Ovary (tissue), 9 donors: ENCODE measurements around the gene PCDHGC5. TPM values are rescaled to one million over a fixed set of nuclear protein-coding genes. Genes with fewer than 3 reads are reported as not detected.

Experiments
- DNase-seq, 5 donors: peaks; one replicate each; pipeline ENCODE4 v3.0.0-alpha.2; 2019 to 2020
- H3K27ac ChIP-seq, 2 donors: fragments of 200-600 bp; one replicate each; pipeline versions ENCODE4 v1.5.1 to v1.8.0; 2019 to 2022
- H3K27me3 ChIP-seq: fragments of 200-600 bp; one replicate; pipeline ENCODE4 v1.8.0; 2022
- H3K36me3 ChIP-seq: fragments of 200-600 bp; sonication (generic); one replicate; pipeline ENCODE4 v1.5.1; 2019
- H3K4me1 ChIP-seq: one replicate; pipeline ENCODE4 v1.8.1; 2013; ENCODE audit warnings: mild to moderate bottlenecking, moderate library complexity; ENCODE audit not compliant: insufficient read depth
- H3K4me3 ChIP-seq: fragments of 200-600 bp; sonication (generic); one replicate; pipeline ENCODE4 v1.5.1; 2017
- H3K9me3 ChIP-seq, 2 donors: fragments of 200-600 bp in 1 of 2; sonication (generic) in 1 of 2; one replicate each; pipeline versions ENCODE4 v1.5.1 to v1.8.1; 2013 to 2019; ENCODE audit warnings: mild to moderate bottlenecking in 1 of 2, moderate library complexity in 1 of 2
- CTCF ChIP-seq, 3 donors: fragments of 450-650 bp in 2 of 3; fragments of 200-600 bp in 1 of 3; IDR thresholded peaks; one replicate each; pipeline versions ENCODE4 v1.5.1 to v1.8.0; 2016 to 2022; ENCODE audit warnings: antibody characterized with exemption in 3 of 3, mild to moderate bottlenecking in 1 of 3
- EP300 ChIP-seq: sonication (generic); formaldehyde crosslinking; IDR thresholded peaks from one replicate; pipeline ENCODE4 v1.6.1; 2017; ENCODE audit warnings: antibody characterized with exemption
- POLR2A ChIP-seq: fragments of 450-650 bp; IDR thresholded peaks from one replicate; pipeline ENCODE4 v1.6.1; 2017; ENCODE audit warnings: antibody characterized with exemption, mild to moderate bottlenecking, moderate library complexity
- WGBS, 3 donors: extraction: QIAGEN DNeasy Blood & Tissue Kit in 1 of 3; methylation state at CpG; one replicate each; pipeline versions ENCODE4 v1.1.5 to v1.1.7; 2013 to 2017; 5-methylcytosine and 5-hydroxymethylcytosine counted together
- intact Hi-C, 4 donors: fragments of 100-400 bp; cut with DNase I; formaldehyde crosslinking; loops; one replicate each; pipeline versions ENCODE4 v1.11.0 to v1.15.1; 2022 to 2023
- polyA plus RNA-seq, 2 donors: library from polyadenylated mRNA; stranded (reverse); fragments of 200-250 nt in 1 of 2; fragments of 350-450 nt in 1 of 2; fragmentation: Illumina TruSeq in 1 of 2; extraction: RNeasy Lipid Tissue Mini Kit (QIAGEN cat#74804) in 1 of 2; gene quantifications; one replicate each; pipeline ENCODE4 v1.2.3, GENCODE V29; 2013 to 2014
- total RNA-seq, 7 donors: library from RNA; depleted of rRNA in 2 of 7; stranded (reverse); fragments of >200 nt in 2 of 7; fragmentation: NEBNext Ultra II Directional in 3 of 7; extraction: Animal tissue kit (Norgen Biotek cat#: 25700) in 3 of 7; gene quantifications; one replicate each; pipeline versions ENCODE4 v1.1.0 to v1.2.4, GENCODE V29; 2016 to 2023
- donor health status: DM: no; HTN: no; CAD: no; lungs with moderate emphysema.
- donor health status: DM: no; HTN: no; CAD: no.
- donor health status: Bipolar disorder and iron deficiency.
- donor health status: DM: yes; HTN: yes; CAD: no.
- donor health status: DM: no; HTN: no; CAD: no.
- donor health status: DM: yes; HTN: yes; CAD: no.

Gene PCDHGC5
- total and polyA plus RNA-seq, 9 donors, result 0.19 to 3.5 (median 1.8) TPM

GRCh38 chr5:141491323-141492167 lies 2.7 kb downstream of the PCDHGC5 start:
- H3K4me1 ChIP-seq, result peaks cover 4% of the 10 kb centered on the region
- H3K4me3 ChIP-seq, result no peak overlapping the region
- H3K36me3 ChIP-seq, result no peaks in the 10 kb centered on the region
- 77 to 82% (median 80%) methylated on average over 62 to 66 of the region's 66 CpGs for WGBS, 3 donors
- no peaks in the 10 kb centered on the region for H3K27me3 ChIP-seq
- no peak overlapping the region for H3K27ac ChIP-seq
- intact Hi-C loops, result no loop called here
- TF ChIP-seq POLR2A, result no peak
- TF ChIP-seq CTCF (IDR thresholded peaks at IDR 0.05), result no peak
- TF ChIP-seq EP300, result no peak
- no peaks in the 10 kb centered on the region for H3K9me3 ChIP-seq
- DNase-seq, result no peak

GRCh38 chr5:141492168-141492885 lies 3.4 kb downstream of the PCDHGC5 start:
- Histone ChIP-seq H3K4me3 (no peak overlapping the region), H3K36me3 (no peaks in the 10 kb centered on the region), H3K27me3 (no peaks in the 10 kb centered on the region), H3K27ac (no peak overlapping the region), H3K4me1 (peaks cover 4% of the 10 kb centered on the region), H3K9me3 (no peaks in the 10 kb centered on the region)
- TF ChIP-seq POLR2A, result no peak
- DNase-seq, result no peak
- intact Hi-C loops, result no loop called here
- 82 to 86% (median 86%) methylated on average over 63 to 68 of the region's 68 CpGs for WGBS, 3 donors

- TF ChIP-seq EP300, result no peak
- no peak for TF ChIP-seq POLR2A
- TF ChIP-seq CTCF (IDR thresholded peaks at IDR 0.05), result no peak
- intact Hi-C loops, result no loop called here
- peak overlapping the region; percentile 21 to 38 for H3K27ac ChIP-seq
- no peaks in the 10 kb centered on the region for H3K36me3 ChIP-seq
- DNase-seq, result no peak
- 58 to 69% (median 65%) methylated on average over 10 of the region's 10 CpGs for WGBS, 3 donors
- H3K4me1 ChIP-seq, result peaks cover 4% of the 10 kb centered on the region
- H3K27me3 ChIP-seq, result no peaks in the 10 kb centered on the region
- H3K4me3 ChIP-seq, result no peak overlapping the region
- no peaks in the 10 kb centered on the region for H3K9me3 ChIP-seq
Measured at GRCh38 chr5:141493500-141494422, 4.9 kb downstream of the PCDHGC5 start.

DNA sequence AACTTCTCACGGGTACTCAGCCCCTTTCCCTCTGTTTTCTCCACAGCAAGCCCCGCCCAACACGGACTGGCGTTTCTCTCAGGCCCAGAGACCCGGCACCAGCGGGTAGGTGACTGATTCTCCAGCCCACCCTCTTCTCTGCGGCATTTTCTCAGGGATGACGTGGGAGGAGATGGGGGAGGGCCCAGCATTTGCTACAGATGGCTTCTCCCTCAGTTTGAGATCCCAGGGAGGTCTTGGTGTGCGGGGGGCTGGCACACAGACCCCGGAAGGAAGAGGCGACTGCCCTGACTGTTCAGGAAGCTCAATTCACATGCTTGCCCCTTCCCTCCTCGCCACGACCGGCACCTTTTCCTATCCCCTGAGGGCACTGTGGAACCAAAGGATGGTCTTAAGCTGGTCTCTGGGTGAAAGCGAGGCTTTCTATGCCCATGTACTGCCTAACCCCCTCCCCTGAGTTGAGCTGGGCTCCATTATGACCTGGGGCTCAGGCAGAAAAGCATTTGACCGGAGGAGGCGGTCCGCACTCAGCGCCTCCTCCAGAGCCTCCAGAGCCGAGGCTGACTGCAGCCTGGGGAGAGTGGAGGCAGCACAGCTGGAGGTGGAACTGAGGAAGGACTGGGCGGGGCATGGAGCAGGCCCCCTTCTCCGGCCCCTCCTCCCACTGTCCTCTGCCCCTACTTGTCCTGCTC lies 6.0 kb downstream of the PCDHGC5 start:
- intact Hi-C loops, result no loop called here
- Histone ChIP-seq H3K4me1 (peaks cover 4% of the 10 kb centered on the region), H3K27me3 (no peaks in the 10 kb centered on the region), H3K9me3 (no peaks in the 10 kb centered on the region), H3K36me3 (no peaks in the 10 kb centered on the region), H3K4me3 (no peak overlapping the region), H3K27ac (peak overlapping the region in 1 of 2 donors; percentile 51)
- TF ChIP-seq EP300 (no peak), POLR2A (no peak), CTCF (IDR thresholded peaks at IDR 0.05) (no peak)
- 36 to 55% (median 48%) methylated on average over 22 of the region's 22 CpGs for WGBS, 3 donors
- peak in 2 of 5 donors; percentile 34 to 50 for DNase-seq
